Tibial nerve (tissue), 3 donors: Measurements from ENCODE around the gene UGT1A1.

Experiments
- POLR2A ChIP-seq, 2 donors: fragments of 450-650 bp; IDR thresholded peaks; one replicate each; pipeline ENCODE4 v1.6.1; 2017; ENCODE audit warnings: antibody characterized with exemption in 2 of 2, mild to moderate bottlenecking in 2 of 2, moderate library complexity in 2 of 2
- TF ChIP-seq, protein P1 (sequence below), 5 experiments: fragments of 200-600 bp in 3 of 5; fragments of 450-650 bp in 2 of 5; sonication (generic) in 3 of 5; IDR thresholded peaks; one replicate each; pipeline ENCODE4 v1.5.1; 2016 to 2019; ENCODE audit warnings: antibody characterized with exemption in 5 of 5, mild to moderate bottlenecking in 3 of 5, moderate library complexity in 2 of 5

DNA sequence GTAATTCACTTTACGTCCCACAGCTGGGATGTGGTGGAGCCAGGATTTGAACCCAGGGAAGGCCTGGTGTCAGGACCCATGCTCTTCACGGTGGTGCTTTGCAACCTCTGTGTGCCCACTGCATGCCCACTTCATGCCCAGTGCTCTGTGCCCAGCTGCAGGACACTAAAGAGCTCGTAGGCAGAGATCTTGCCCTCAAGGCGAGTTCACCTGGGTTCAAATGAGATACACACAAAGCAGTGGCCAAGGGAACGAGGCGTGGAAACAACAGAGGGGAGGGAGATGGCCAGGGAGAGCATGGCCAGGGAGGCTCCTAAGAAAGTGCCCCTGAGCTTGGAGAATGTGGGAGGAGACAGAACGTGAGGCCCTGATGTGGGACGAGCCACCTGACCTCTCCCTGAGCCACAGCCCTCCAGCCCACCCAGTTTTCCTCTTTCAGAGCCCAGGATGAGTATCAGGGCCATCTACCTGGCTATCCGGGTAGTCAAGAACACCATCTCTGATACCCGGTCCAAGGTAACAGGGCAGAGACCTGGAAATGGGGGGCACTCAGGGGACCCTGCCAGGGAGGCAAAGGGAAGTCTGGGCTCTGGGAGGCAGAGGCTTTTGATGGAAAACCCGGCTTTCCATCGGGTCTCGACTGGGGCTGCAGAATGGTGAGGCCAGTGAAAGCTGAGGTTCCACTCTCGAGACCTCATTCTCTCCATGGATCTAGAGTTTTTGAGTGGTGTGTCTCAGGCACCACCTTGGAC, 38.4 kb downstream of the UGT1A1 start:
- TF ChIP-seq, protein P1, sequence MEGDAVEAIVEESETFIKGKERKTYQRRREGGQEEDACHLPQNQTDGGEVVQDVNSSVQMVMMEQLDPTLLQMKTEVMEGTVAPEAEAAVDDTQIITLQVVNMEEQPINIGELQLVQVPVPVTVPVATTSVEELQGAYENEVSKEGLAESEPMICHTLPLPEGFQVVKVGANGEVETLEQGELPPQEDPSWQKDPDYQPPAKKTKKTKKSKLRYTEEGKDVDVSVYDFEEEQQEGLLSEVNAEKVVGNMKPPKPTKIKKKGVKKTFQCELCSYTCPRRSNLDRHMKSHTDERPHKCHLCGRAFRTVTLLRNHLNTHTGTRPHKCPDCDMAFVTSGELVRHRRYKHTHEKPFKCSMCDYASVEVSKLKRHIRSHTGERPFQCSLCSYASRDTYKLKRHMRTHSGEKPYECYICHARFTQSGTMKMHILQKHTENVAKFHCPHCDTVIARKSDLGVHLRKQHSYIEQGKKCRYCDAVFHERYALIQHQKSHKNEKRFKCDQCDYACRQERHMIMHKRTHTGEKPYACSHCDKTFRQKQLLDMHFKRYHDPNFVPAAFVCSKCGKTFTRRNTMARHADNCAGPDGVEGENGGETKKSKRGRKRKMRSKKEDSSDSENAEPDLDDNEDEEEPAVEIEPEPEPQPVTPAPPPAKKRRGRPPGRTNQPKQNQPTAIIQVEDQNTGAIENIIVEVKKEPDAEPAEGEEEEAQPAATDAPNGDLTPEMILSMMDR (IDR thresholded peaks at IDR 0.05), result no peak
- TF ChIP-seq POLR2A (IDR thresholded peaks at IDR 0.05), result no peak
